HepG2 (cell line): ENCODE data around the gene GAS5.

Experiments
- CEBPB ChIP-seq: IDR thresholded peaks from 2 replicates; pipeline ENCODE4 v1.6.1; 2011; ENCODE audit warnings: low read depth, low read length, improper control_type of control experiment, borderline replicate concordance
- HCFC1 ChIP-seq: fragments of 150-350 bp; IDR thresholded peaks from 2 replicates; pipeline ENCODE4 v1.6.1; 2014; ENCODE audit warnings: low read depth, low read length
- ZNF383 ChIP-seq: sonication (generic); formaldehyde crosslinking; IDR thresholded peaks from 2 replicates; pipeline ENCODE4 v1.4.0; 2020; ENCODE audit warnings: missing genetic modification reagents, mild to moderate bottlenecking, borderline replicate concordance
- ZNF615 ChIP-seq: sonication (generic); formaldehyde crosslinking; IDR thresholded peaks from 2 replicates; pipeline ENCODE4 v1.5.0; 2020; ENCODE audit warnings: mild to moderate bottlenecking, missing genetic modification reagents, borderline replicate concordance

GRCh38 chr1:173916667-173917066, 48.9 kb upstream of the GAS5 start:
- TF ChIP-seq HCFC1, result no peak
- TF ChIP-seq ZNF383, result no peak
- no peak for TF ChIP-seq ZNF615 (CRISPR knock-in tag)
- TF ChIP-seq CEBPB, result no peak
